Esophagus squamous epithelium (tissue), 5 donors: ENCODE measurements around the gene LRP5. TPM values are rescaled to one million over a fixed set of nuclear protein-coding genes. Genes with fewer than 3 reads are reported as not detected.

Experiments
- DNase-seq: peaks from one replicate; lab custom pipeline; 2025; lab: John Stamatoyannopoulos, UW
- H3K27ac ChIP-seq, 4 donors: fragments of 200-600 bp; sonication (generic); one replicate each; pipeline ENCODE4 v1.5.1; 2016 to 2019; ENCODE audit warnings: mild to moderate bottlenecking in 1 of 4
- H3K27me3 ChIP-seq, 4 donors: fragments of 200-600 bp; sonication (generic); 1 replicate in 3 of 4; 2 replicates in 1 of 4; pipeline versions ENCODE4 v1.5.1 to v1.6.0; 2017 to 2021; ENCODE audit warnings: antibody characterized with exemption in 1 of 4
- H3K36me3 ChIP-seq, 3 donors: fragments of 200-600 bp; sonication (generic); one replicate each; pipeline ENCODE4 v1.5.1; 2016 to 2019
- H3K4me1 ChIP-seq, 3 donors: fragments of 200-600 bp; sonication (generic); one replicate each; pipeline ENCODE4 v1.5.1; 2017 to 2019
- H3K4me3 ChIP-seq, 4 donors: fragments of 200-600 bp; sonication (generic); 1 replicate in 3 of 4; 2 replicates in 1 of 4; pipeline ENCODE4 v1.5.1; 2016 to 2019; ENCODE audit warnings: mild to moderate bottlenecking in 2 of 4, moderate library complexity in 1 of 4
- H3K9me3 ChIP-seq, 3 donors: fragments of 200-600 bp; sonication (generic); one replicate each; pipeline ENCODE4 v1.5.1; 2016 to 2019
- CTCF ChIP-seq, 6 experiments: fragments of 450-650 bp in 4 of 6; fragments of 200-600 bp in 2 of 6; sonication (generic) in 2 of 6; IDR thresholded peaks; one replicate each; pipeline ENCODE4 v1.5.1; 2016 to 2019; ENCODE audit warnings: antibody characterized with exemption in 6 of 6, mild to moderate bottlenecking in 4 of 6, moderate library complexity in 4 of 6
- POLR2A ChIP-seq, 4 donors: fragments of 450-650 bp; IDR thresholded peaks; one replicate each; pipeline ENCODE4 v1.6.1; 2017; ENCODE audit warnings: antibody characterized with exemption in 4 of 4, mild to moderate bottlenecking in 4 of 4, moderate library complexity in 3 of 4
- WGBS, 2 donors: methylation state at CpG; one replicate each; pipeline ENCODE4 v1.1.5; 2018; 5-methylcytosine and 5-hydroxymethylcytosine counted together
- intact Hi-C: fragments of 100-400 bp; cut with DNase I; formaldehyde crosslinking; loops from one replicate; pipeline ENCODE4 v1.15.0; 2022
- total RNA-seq, 4 donors: library from RNA; depleted of rRNA; stranded (reverse); fragments of >200 nt; gene quantifications; one replicate each; pipeline ENCODE4 v1.1.0, GENCODE V29; 2016
- donor health status: DM: yes; HTN: yes; CAD: no.

Gene LRP5
- total RNA-seq, 4 donors from 2014 or later, result 13.7 to 24.0 (median 20.9) TPM

GRCh38 chr11:68321293-68322051, 9.1 kb downstream of the LRP5 start:
- Histone ChIP-seq H3K4me1 (peaks cover 6 to 66% (median 27%) of the 10 kb centered on the region in 3 donors), H3K36me3 (no peaks in the 10 kb centered on the region), H3K4me3 (peak overlapping the region in 1 of 4 donors; percentile 38), H3K27ac (peak overlapping the region; percentile 59 to 85 (median 74)), H3K9me3 (no peaks in the 10 kb centered on the region), H3K27me3 (no peaks in the 10 kb centered on the region)
- intact Hi-C loops, result no loop called here
- WGBS, 2 donors, result 26 to 50% methylated on average over 11 to 14 of the region's 16 CpGs
- DNase-seq, result no peak
- TF ChIP-seq POLR2A (IDR thresholded peaks at IDR 0.05) (no peak), CTCF (IDR thresholded peaks at IDR 0.05) (peak in 1 of 6 experiments; percentile 7)

- H3K9me3 ChIP-seq, result no peaks in the 10 kb centered on the region
- DNase-seq, result no peak
- peaks cover 6 to 66% (median 30%) of the 10 kb centered on the region in 3 donors for H3K4me1 ChIP-seq
- H3K36me3 ChIP-seq, result no peaks in the 10 kb centered on the region
- 42 to 65% methylated on average over 7 to 9 of the region's 9 CpGs for WGBS, 2 donors
- no peaks in the 10 kb centered on the region for H3K27me3 ChIP-seq
- TF ChIP-seq POLR2A (IDR thresholded peaks at IDR 0.05) (no peak), CTCF (IDR thresholded peaks at IDR 0.05) (no peak)
- peak overlapping the region in 1 of 4 donors; percentile 38 for H3K4me3 ChIP-seq
- intact Hi-C loops, result no loop called here
- H3K27ac ChIP-seq, result peak overlapping the region; percentile 59 to 85 (median 74)
Observed at GRCh38 chr11:68322052-68322430, 9.7 kb downstream of the LRP5 start.

GRCh38 chr11:68324241-68324640, 11.8 kb downstream of the LRP5 start:
- intact Hi-C loops, result no loop called here
- 85 to 100% methylated on average over 1 to 2 of the region's 9 CpGs for WGBS, 2 donors

GRCh38 chr11:68324695-68325094, 12.3 kb downstream of the LRP5 start:
- intact Hi-C loops, result no loop called here
- TF ChIP-seq CTCF (IDR thresholded peaks at IDR 0.05), result no peak
- no peak for TF ChIP-seq POLR2A (IDR thresholded peaks at IDR 0.05)
- no peaks in the 10 kb centered on the region for H3K36me3 ChIP-seq
- H3K4me1 ChIP-seq, result peaks cover 6 to 84% (median 44%) of the 10 kb centered on the region in 3 donors
- no peak overlapping the region for H3K4me3 ChIP-seq
- H3K9me3 ChIP-seq, result no peaks in the 10 kb centered on the region
- no peak for DNase-seq
- WGBS, 2 donors, result 86% methylated on average over 1 of the region's 10 CpGs; no CpG with 5 or more reads in 1 of the 2 donors
- no peak overlapping the region for H3K27ac ChIP-seq
- H3K27me3 ChIP-seq, result no peaks in the 10 kb centered on the region

More at GRCh38 chr11:68324241-68324640, 11.8 kb downstream of the LRP5 start:
- no peak for DNase-seq
- H3K27ac ChIP-seq, result no peak overlapping the region
- TF ChIP-seq CTCF (IDR thresholded peaks at IDR 0.05), result no peak
- TF ChIP-seq POLR2A (IDR thresholded peaks at IDR 0.05), result no peak
- no peaks in the 10 kb centered on the region for H3K27me3 ChIP-seq
- no peaks in the 10 kb centered on the region for H3K9me3 ChIP-seq
- H3K4me3 ChIP-seq, result no peak overlapping the region
- peaks cover 6 to 79% (median 40%) of the 10 kb centered on the region in 3 donors for H3K4me1 ChIP-seq
- no peaks in the 10 kb centered on the region for H3K36me3 ChIP-seq

- 76 to 79% methylated on average over 4 to 15 of the region's 18 CpGs for WGBS, 2 donors
- Histone ChIP-seq H3K27me3 (no peaks in the 10 kb centered on the region), H3K4me3 (no peak overlapping the region), H3K27ac (no peak overlapping the region), H3K9me3 (no peaks in the 10 kb centered on the region), H3K36me3 (no peaks in the 10 kb centered on the region), H3K4me1 (peaks cover 6 to 90% (median 51%) of the 10 kb centered on the region in 3 donors)
- DNase-seq, result no peak
- TF ChIP-seq POLR2A (IDR thresholded peaks at IDR 0.05) (no peak), CTCF (IDR thresholded peaks at IDR 0.05) (no peak)
- intact Hi-C loops, result no loop called here
Observed at GRCh38 chr11:68325183-68325906, 13.0 kb downstream of the LRP5 start.
